Vagina (tissue), 2 donors: Measurements from ENCODE around the gene C12orf42. TPM values are rescaled to one million over a fixed set of nuclear protein-coding genes. Genes with fewer than 3 reads are reported as not detected.

Experiments
- DNase-seq, 2 donors: peaks; one replicate each; pipeline ENCODE4 v3.0.0-alpha.2; 2017; ENCODE audit errors: extremely low spot score in 2 of 2
- H3K27ac ChIP-seq: fragments of 200-600 bp; sonication (generic); one replicate; pipeline ENCODE4 v1.5.1; 2019
- H3K27me3 ChIP-seq: fragments of 200-600 bp; sonication (generic); one replicate; pipeline ENCODE4 v1.5.1; 2019
- H3K36me3 ChIP-seq, 2 donors: fragments of 200-600 bp; sonication (generic); one replicate each; pipeline ENCODE4 v1.5.1; 2017 to 2019
- H3K4me1 ChIP-seq: fragments of 200-600 bp; sonication (generic); one replicate; pipeline ENCODE4 v1.5.1; 2019
- H3K4me3 ChIP-seq, 2 donors: fragments of 200-600 bp; sonication (generic); 1 replicate in 1 of 2; 2 replicates in 1 of 2; pipeline ENCODE4 v1.5.1; 2016 to 2019
- H3K9me3 ChIP-seq: fragments of 200-600 bp; sonication (generic); one replicate; pipeline ENCODE4 v1.5.1; 2019
- CTCF ChIP-seq, 3 experiments: fragments of 450-650 bp in 2 of 3; fragments of 200-600 bp in 1 of 3; sonication (generic) in 1 of 3; IDR thresholded peaks; one replicate each; pipeline ENCODE4 v1.5.1; 2017 to 2019; ENCODE audit warnings: antibody characterized with exemption in 3 of 3, mild to moderate bottlenecking in 2 of 3, moderate library complexity in 2 of 3
- POLR2A ChIP-seq, 2 donors: fragments of 450-650 bp; IDR thresholded peaks; one replicate each; pipeline ENCODE4 v1.6.1; 2017; ENCODE audit warnings: antibody characterized with exemption in 2 of 2, mild to moderate bottlenecking in 2 of 2, moderate library complexity in 2 of 2
- POLR2AphosphoS5 ChIP-seq, 2 donors: sonication (generic); formaldehyde crosslinking; IDR thresholded peaks; one replicate each; pipeline ENCODE4 v1.9.0; 2017; ENCODE audit warnings: antibody characterized with exemption in 2 of 2, mild to moderate bottlenecking in 2 of 2, low read depth in 1 of 2; ENCODE audit not compliant: insufficient read depth in 1 of 2
- intact Hi-C: fragments of 100-400 bp; cut with DNase I; formaldehyde crosslinking; loops from one replicate; pipeline ENCODE4 v1.15.1; 2023
- total RNA-seq: library from RNA; depleted of rRNA; stranded (reverse); fragments of >200 nt; gene quantifications from one replicate; pipeline ENCODE4 v1.2.3, GENCODE V29; 2016

Gene C12orf42
- not detected for total RNA-seq

GRCh38 chr12:103495469-103496456 lies at the start of gene C12orf42:
Gene C12orf42 (minus strand): TSS chr12:103495968. CDS start chr12:103478426, 17,542 bp downstream.
- H3K9me3 ChIP-seq, result no peaks in the 10 kb centered on the region
- H3K36me3 ChIP-seq, result no peaks in the 10 kb centered on the region
- intact Hi-C loops, result no loop called here
- peak within 1 kb of the TSS; percentile 35 to 43 for H3K4me3 ChIP-seq
- H3K27me3 ChIP-seq, result peaks cover 3% of the 10 kb centered on the region
- H3K4me1 ChIP-seq, result peaks cover 13% of the 10 kb centered on the region
- H3K27ac ChIP-seq, result no peak within 1 kb of the TSS
- DNase-seq, result no peak
- TF ChIP-seq POLR2AphosphoS5 (IDR thresholded peaks at IDR 0.05; ENCODE audit: insufficient read depth in 1 of 2, low read depth in 1 of 2), result no peak
- TF ChIP-seq POLR2A (IDR thresholded peaks at IDR 0.05), result no peak
- TF ChIP-seq CTCF (IDR thresholded peaks at IDR 0.05), result no peak

- no peak overlapping the region for H3K27ac ChIP-seq
- intact Hi-C loops, result no loop called here
- no peak for TF ChIP-seq POLR2A (IDR thresholded peaks at IDR 0.05)
- no peak for TF ChIP-seq CTCF (IDR thresholded peaks at IDR 0.05)
- no peak for TF ChIP-seq POLR2AphosphoS5 (IDR thresholded peaks at IDR 0.05; ENCODE audit: insufficient read depth in 1 of 2, low read depth in 1 of 2)
- no peaks in the 10 kb centered on the region for H3K27me3 ChIP-seq
- H3K9me3 ChIP-seq, result no peaks in the 10 kb centered on the region
- no peak overlapping the region for H3K4me3 ChIP-seq
- no peak for DNase-seq
- no peaks in the 10 kb centered on the region for H3K36me3 ChIP-seq
- no peaks in the 10 kb centered on the region for H3K4me1 ChIP-seq
Observed at GRCh38 chr12:103542078-103542477, 46.3 kb upstream of the C12orf42 start.

- H3K4me1 ChIP-seq, result no peaks in the 10 kb centered on the region
- DNase-seq, result no peak
- TF ChIP-seq POLR2AphosphoS5 (IDR thresholded peaks at IDR 0.05; ENCODE audit: insufficient read depth in 1 of 2, low read depth in 1 of 2) (no peak), POLR2A (IDR thresholded peaks at IDR 0.05) (no peak), CTCF (IDR thresholded peaks at IDR 0.05) (no peak)
- no peaks in the 10 kb centered on the region for H3K9me3 ChIP-seq
- no peaks in the 10 kb centered on the region for H3K36me3 ChIP-seq
- intact Hi-C loops, result no loop called here
- no peak overlapping the region for H3K27ac ChIP-seq
- no peak overlapping the region for H3K4me3 ChIP-seq
- H3K27me3 ChIP-seq, result no peaks in the 10 kb centered on the region
Observed at GRCh38 chr12:103540319-103540718, 44.6 kb upstream of the C12orf42 start.

- Histone ChIP-seq H3K27ac (no peak overlapping the region), H3K4me1 (no peaks in the 10 kb centered on the region), H3K4me3 (no peak overlapping the region), H3K36me3 (no peaks in the 10 kb centered on the region), H3K27me3 (no peaks in the 10 kb centered on the region), H3K9me3 (no peaks in the 10 kb centered on the region)
- TF ChIP-seq POLR2AphosphoS5 (IDR thresholded peaks at IDR 0.05; ENCODE audit: insufficient read depth in 1 of 2, low read depth in 1 of 2) (no peak), POLR2A (IDR thresholded peaks at IDR 0.05) (no peak), CTCF (IDR thresholded peaks at IDR 0.05) (no peak)
- intact Hi-C loops, result no loop called here
- no peak for DNase-seq
Observed at GRCh38 chr12:103538397-103538796, 42.6 kb upstream of the C12orf42 start.
